ENCODE measurements around the gene HSD11B2.

Gene HSD11B2

GRCh38 chr16:67397812-67398545, 32.9 kb upstream of the HSD11B2 start:
- TF ChIP-seq ZFX (IDR thresholded peaks at IDR 0.05; ENCODE audit: borderline replicate concordance) (no peak), CTCF (IDR thresholded peaks at IDR 0.05) (no peak)

GRCh38 chr16:67398546-67399217, 32.2 kb upstream of the HSD11B2 start:
- H3K27ac ChIP-seq = no peak overlapping the region
- no peak for TF ChIP-seq CTCF (IDR thresholded peaks at IDR 0.05)
- no peak for TF ChIP-seq ZFX (IDR thresholded peaks at IDR 0.05; ENCODE audit: borderline replicate concordance)

More at GRCh38 chr16:67397812-67398545, 32.9 kb upstream of the HSD11B2 start:
- H3K27ac ChIP-seq = no peak overlapping the region

- TF ChIP-seq ZFX (IDR thresholded peaks at IDR 0.05; ENCODE audit: borderline replicate concordance) (no peak), CTCF (IDR thresholded peaks at IDR 0.05) (peak; percentile 82)
- no peak overlapping the region for H3K27ac ChIP-seq
These were observed 31.6 kb upstream of the HSD11B2 start for GRCh38 chr16:67399218-67399733.

GRCh38 chr16:67399749-67400704, 30.9 kb upstream of the HSD11B2 start:
- TF ChIP-seq ZFX (IDR thresholded peaks at IDR 0.05; ENCODE audit: borderline replicate concordance) (no peak), CTCF (IDR thresholded peaks at IDR 0.05) (peak; percentile 57)
- H3K27ac ChIP-seq = no peak overlapping the region

GRCh38 chr16:67400901-67401300, 30.0 kb upstream of the HSD11B2 start:
- no peak for TF ChIP-seq ZFX (IDR thresholded peaks at IDR 0.05; ENCODE audit: borderline replicate concordance)
- TF ChIP-seq CTCF (IDR thresholded peaks at IDR 0.05) = no peak
- H3K27ac ChIP-seq = no peak overlapping the region

- H3K27ac ChIP-seq = peak overlapping the region; percentile 96
- no peak for TF ChIP-seq CTCF (IDR thresholded peaks at IDR 0.05)
- TF ChIP-seq ZFX (IDR thresholded peaks at IDR 0.05; ENCODE audit: borderline replicate concordance) = no peak
These were observed 26.9 kb upstream of the HSD11B2 start for GRCh38 chr16:67403976-67404555.

Data from 22Rv1 (cell line).